ENCODE results near the gene FBXL7. TPM values are rescaled to one million over a fixed set of nuclear protein-coding genes. Genes with fewer than 3 reads are reported as not detected.

The FBXL7 gene
- total and polyA plus RNA-seq, 2 donors (not counting 3 experiments of a cell fraction or from before 2014, with no cell fraction given), result 23.5 to 32.2 TPM

DNA sequence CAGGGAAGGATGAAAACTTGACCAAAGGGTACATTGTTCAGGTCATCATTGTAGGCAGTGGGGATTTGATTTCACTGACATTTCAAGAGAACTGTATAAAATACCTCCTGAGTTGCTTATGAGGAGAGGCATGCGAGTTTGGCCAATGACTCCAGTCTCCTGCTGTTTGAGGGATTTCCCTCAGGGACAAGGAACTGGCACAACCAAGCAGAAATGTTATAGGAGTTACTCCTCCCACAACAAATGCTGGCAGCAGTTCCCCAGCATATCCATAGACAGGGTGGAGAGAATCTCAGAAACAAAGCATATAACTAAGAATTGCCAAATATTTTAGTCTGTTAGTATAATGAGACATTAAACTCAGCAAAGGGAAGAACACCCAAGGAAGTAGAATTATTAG lies 47.2 kb upstream of the FBXL7 start:
- Histone ChIP-seq H3K9me1 (replicated peaks; ENCODE audit: control insufficient read depth, extremely low read depth, insufficient read depth, low read length) (no peaks in the 10 kb centered on the region), H3K79me2 (ENCODE audit: control insufficient read depth, insufficient read depth, low read length) (no peaks in the 10 kb centered on the region), H3K9ac (replicated peaks; ENCODE audit: extremely low read depth, insufficient read depth, low read length) (no peak overlapping the region), H3K27me3 (ENCODE audit: control insufficient read depth in 2 of 2, insufficient read depth in 2 of 2, low read length in 2 of 2) (peaks cover 3 to 4% of the 10 kb centered on the region in 2 experiments), H3K4me3 (replicated peaks in 1 of 3; ENCODE audit: insufficient read depth in 1 of 3, low read depth in 1 of 3, low read length in 3 of 3) (no peak overlapping the region), H3K9me3 (replicated peaks; ENCODE audit: control insufficient read depth, insufficient read depth, low read length) (no peaks in the 10 kb centered on the region), H3K4me1 (ENCODE audit: control insufficient read depth, extremely low read depth, insufficient read depth, low read length) (no peaks in the 10 kb centered on the region), H4K20me1 (replicated peaks; ENCODE audit: control insufficient read depth, extremely low read depth, insufficient read depth, low read length) (no peaks in the 10 kb centered on the region), H3K27ac (ENCODE audit: insufficient read depth, low read depth, low read length) (no peak overlapping the region), H3K4me2 (ENCODE audit: insufficient read depth, low read length) (no peak overlapping the region), H2AFZ (ENCODE audit: low read depth, low read length) (no peak overlapping the region), H3K36me3 (ENCODE audit: control insufficient read depth in 2 of 2, extremely low read depth in 1 of 2, insufficient read depth in 2 of 2, low read length in 2 of 2) (no peaks in the 10 kb centered on the region)
- POLR2A ChIA-PET, result no interaction called here
- FAIRE-seq (no peak), DNase-seq (ENCODE audit: low read depth, low spot score) (no peak)
- TF ChIP-seq POLR2A (IDR thresholded peaks at IDR 0.05; ENCODE audit: low read depth, low read length), result no peak
- no peak for TF ChIP-seq FOS (IDR thresholded peaks at IDR 0.05; ENCODE audit: borderline replicate concordance, insufficient read depth, low read length)
- no peak for TF ChIP-seq CTCF (IDR thresholded peaks at IDR 0.05; ENCODE audit: extremely low read depth in 1 of 2, insufficient read depth in 1 of 2, low read depth in 1 of 2, low read length in 2 of 2)
- TF ChIP-seq GATA2 (IDR thresholded peaks at IDR 0.05; ENCODE audit: insufficient read depth, insufficient read length, low read depth, low read length), result no peak
- no peak for TF ChIP-seq MAX (IDR thresholded peaks at IDR 0.05; ENCODE audit: insufficient read depth, insufficient read length)
- TF ChIP-seq MYC (IDR thresholded peaks at IDR 0.05; ENCODE audit: low read depth, low read length), result no peak
- no peak for TF ChIP-seq EZH2 (IDR thresholded peaks at IDR 0.05; ENCODE audit: borderline replicate concordance, low read depth, low read length, severe bottlenecking)
- no peak for TF ChIP-seq POLR2AphosphoS5 (IDR thresholded peaks at IDR 0.05; ENCODE audit: insufficient read depth, low read depth, low read length)
- no peak for TF ChIP-seq JUN (IDR thresholded peaks at IDR 0.05; ENCODE audit: borderline replicate concordance, insufficient read depth, insufficient read length, low read depth)
- CTCF ChIA-PET, result no interaction called here
- dilution Hi-C loops (cut with MboI; ENCODE audit: extremely low pct_ligation_motif_present, low sequenced_read_pairs), result no loop called here
- intact Hi-C loops (cut with micrococcal nuclease), result no loop called here
- BruUV-seq (replicated peaks), result no TSS peak

All from endothelial cell of umbilical vein (primary cell).